ENCODE results near the gene CYP2J2. TPM values are rescaled to one million over a fixed set of nuclear protein-coding genes. Genes with fewer than 3 reads are reported as not detected.
"Not testable (repeated sequence)": the region's sequence is repeated elsewhere in the genome, so short reads cannot be mapped to it uniquely, and the experiment has no call there.

CYP2J2 gene
- total RNA-seq, 1 experiment from 2014 or later, result 0.29 TPM

DNA sequence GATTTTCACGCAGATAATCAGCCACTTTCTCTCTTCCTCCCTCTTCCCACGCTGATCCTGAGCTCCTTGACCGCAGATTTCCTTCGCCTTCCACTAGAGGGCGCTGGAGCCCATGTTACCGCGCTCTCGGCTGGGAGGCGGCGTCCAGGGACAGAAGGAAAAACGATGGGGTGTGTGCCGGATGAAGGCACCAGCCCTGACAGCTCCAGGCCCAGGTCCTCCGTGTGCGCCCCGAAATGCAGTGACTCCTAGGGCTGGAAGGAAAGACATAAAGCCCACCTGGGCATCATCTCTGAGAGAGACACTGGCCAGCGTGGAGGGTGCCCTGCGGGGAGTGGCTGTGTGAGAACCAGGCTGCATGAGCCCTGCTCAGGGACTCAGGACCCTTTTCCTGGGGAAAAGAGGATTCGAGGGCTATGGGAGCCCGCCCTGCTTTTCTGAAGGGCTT lies 44.9 kb upstream of the CYP2J2 start:
- peak; percentile 46 to 71 for DNase-seq
- Histone ChIP-seq H3K27me3 (replicated peaks; ENCODE audit: control insufficient read depth, insufficient read depth, low read length) (no peaks in the 10 kb centered on the region), H3K4me3 (ENCODE audit: low read depth, low read length) (no peak overlapping the region), H3K9me3 (no peaks in the 10 kb centered on the region), H3K36me3 (ENCODE audit: control insufficient read depth, insufficient read depth, low read length) (no peaks in the 10 kb centered on the region), H3K4me1 (no peaks in the 10 kb centered on the region)
- H3K27me3 Mint-ChIP-seq (ENCODE audit: insufficient read depth, unreplicated experiment), result peaks cover 16% of the 10 kb centered on the region
- intact Hi-C loops (cut with micrococcal nuclease; ENCODE audit: unreplicated experiment), result loop anchor here (2.0 kb wide), 1 partner anchor 155 kb away; no protein-coding TSS in a partner anchor
- no peak overlapping the region for H3K27ac Mint-ChIP-seq (ENCODE audit: unreplicated experiment)
- ChIA-PET POLR2A (interaction anchor here (0.6 kb wide), 1 partner anchor 103 kb away, joined by 3 read pairs; no protein-coding TSS in a partner anchor), CTCF (interaction anchor here (0.6 to 1.0 kb wide), 7 partner anchors 19 to 1580 kb away, joined by 3 to 7 read pairs (median 3); no protein-coding TSS in a partner anchor)
- H3K4me3 Mint-ChIP-seq (ENCODE audit: unreplicated experiment), result no peak overlapping the region
- H3K9me3 Mint-ChIP-seq (ENCODE audit: unreplicated experiment), result no peaks in the 10 kb centered on the region
- TF ChIP-seq, protein P1, sequence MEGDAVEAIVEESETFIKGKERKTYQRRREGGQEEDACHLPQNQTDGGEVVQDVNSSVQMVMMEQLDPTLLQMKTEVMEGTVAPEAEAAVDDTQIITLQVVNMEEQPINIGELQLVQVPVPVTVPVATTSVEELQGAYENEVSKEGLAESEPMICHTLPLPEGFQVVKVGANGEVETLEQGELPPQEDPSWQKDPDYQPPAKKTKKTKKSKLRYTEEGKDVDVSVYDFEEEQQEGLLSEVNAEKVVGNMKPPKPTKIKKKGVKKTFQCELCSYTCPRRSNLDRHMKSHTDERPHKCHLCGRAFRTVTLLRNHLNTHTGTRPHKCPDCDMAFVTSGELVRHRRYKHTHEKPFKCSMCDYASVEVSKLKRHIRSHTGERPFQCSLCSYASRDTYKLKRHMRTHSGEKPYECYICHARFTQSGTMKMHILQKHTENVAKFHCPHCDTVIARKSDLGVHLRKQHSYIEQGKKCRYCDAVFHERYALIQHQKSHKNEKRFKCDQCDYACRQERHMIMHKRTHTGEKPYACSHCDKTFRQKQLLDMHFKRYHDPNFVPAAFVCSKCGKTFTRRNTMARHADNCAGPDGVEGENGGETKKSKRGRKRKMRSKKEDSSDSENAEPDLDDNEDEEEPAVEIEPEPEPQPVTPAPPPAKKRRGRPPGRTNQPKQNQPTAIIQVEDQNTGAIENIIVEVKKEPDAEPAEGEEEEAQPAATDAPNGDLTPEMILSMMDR (IDR thresholded peaks at IDR 0.05; ENCODE audit: insufficient read depth in 1 of 2, low read depth in 1 of 2, low read length in 1 of 2, severe bottlenecking in 1 of 2, unreplicated experiment in 1 of 2), result peak; percentile 77
- BruUV-seq (replicated peaks), result no TSS peak
- H3K36me3 Mint-ChIP-seq (ENCODE audit: insufficient read depth, unreplicated experiment), result no peaks in the 10 kb centered on the region
- no peaks in the 10 kb centered on the region for H3K4me1 Mint-ChIP-seq (ENCODE audit: low read depth, unreplicated experiment)

DNA sequence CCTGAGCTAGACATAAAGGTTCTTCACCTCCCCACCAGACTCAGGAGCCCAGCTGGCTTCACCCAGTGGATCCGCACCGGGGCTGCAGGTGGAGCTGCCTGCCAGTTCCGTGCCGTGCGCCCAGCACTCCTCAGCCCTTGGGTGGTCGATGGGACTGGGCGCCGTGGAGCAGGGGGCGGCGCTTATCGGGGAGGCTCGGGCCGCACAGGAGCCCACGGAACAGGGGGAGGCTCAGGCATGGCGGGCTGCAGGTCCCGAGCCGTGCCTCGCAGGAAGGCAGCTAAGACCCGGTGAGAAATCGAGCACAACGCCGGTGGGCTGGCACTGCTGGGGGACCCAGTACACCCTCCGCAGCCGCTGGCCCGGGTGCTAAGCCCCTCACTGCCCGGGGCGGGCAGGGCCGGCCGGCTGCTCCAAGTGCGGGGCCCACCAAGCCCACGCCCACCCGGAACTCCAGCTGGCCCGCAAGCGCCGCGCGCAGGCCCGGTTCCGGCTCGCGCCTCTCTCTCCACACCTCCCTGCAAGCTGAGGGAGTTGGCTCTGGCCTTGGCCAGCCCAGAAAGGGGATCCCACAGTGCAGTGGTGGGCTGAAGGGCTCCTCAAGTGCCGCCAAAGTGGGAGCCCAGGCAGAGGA lies 43.1 kb upstream of the CYP2J2 start:
- H3K27ac Mint-ChIP-seq (ENCODE audit: unreplicated experiment); BruUV-seq (replicated peaks); H3K4me3 Mint-ChIP-seq (ENCODE audit: unreplicated experiment); H3K36me3 ChIP-seq (ENCODE audit: control insufficient read depth, insufficient read depth, low read length); H3K4me1 ChIP-seq; H3K4me1 Mint-ChIP-seq (ENCODE audit: low read depth, unreplicated experiment); H3K27me3 ChIP-seq (replicated peaks; ENCODE audit: control insufficient read depth, insufficient read depth, low read length); H3K4me3 ChIP-seq (ENCODE audit: low read depth, low read length); H3K9me3 Mint-ChIP-seq (ENCODE audit: unreplicated experiment); DNase-seq; H3K36me3 Mint-ChIP-seq (ENCODE audit: insufficient read depth, unreplicated experiment); H3K9me3 ChIP-seq; POLR2A ChIA-PET; CTCF ChIA-PET: not testable (repeated sequence)
- H3K27me3 Mint-ChIP-seq (ENCODE audit: insufficient read depth, unreplicated experiment), result peaks cover 12% of the 10 kb centered on the region
- intact Hi-C loops (cut with micrococcal nuclease; ENCODE audit: unreplicated experiment), result loop anchor here (2.0 kb wide), 1 partner anchor 157 kb away; no protein-coding TSS in a partner anchor

DNA sequence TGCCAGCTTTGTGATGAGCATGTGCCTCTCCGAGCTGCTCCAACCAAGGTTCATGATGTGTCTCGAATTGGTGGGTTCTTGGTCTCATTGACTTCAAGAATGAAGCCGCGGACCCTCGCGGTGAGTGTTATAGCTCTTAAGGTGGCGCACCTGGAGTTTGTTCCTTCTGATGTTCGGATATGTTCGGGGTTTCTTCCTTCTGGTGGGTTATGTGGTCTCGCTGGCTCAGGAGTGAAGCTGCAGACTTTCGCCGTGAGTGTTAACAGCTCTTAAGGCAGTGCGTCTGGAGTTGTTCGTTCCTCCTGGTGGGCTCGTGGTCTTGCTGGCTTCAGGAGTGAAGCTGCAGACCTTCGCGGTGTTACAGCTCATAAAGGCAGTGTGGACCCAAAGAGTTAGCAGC lies 42.2 kb upstream of the CYP2J2 start:
- BruUV-seq (replicated peaks); H3K27me3 Mint-ChIP-seq (ENCODE audit: insufficient read depth, unreplicated experiment); H3K4me1 ChIP-seq; H3K9me3 Mint-ChIP-seq (ENCODE audit: unreplicated experiment); CTCF ChIA-PET; H3K27me3 ChIP-seq (replicated peaks; ENCODE audit: control insufficient read depth, insufficient read depth, low read length); H3K4me3 ChIP-seq (ENCODE audit: low read depth, low read length); DNase-seq; H3K36me3 Mint-ChIP-seq (ENCODE audit: insufficient read depth, unreplicated experiment); H3K27ac Mint-ChIP-seq (ENCODE audit: unreplicated experiment); H3K9me3 ChIP-seq; H3K36me3 ChIP-seq (ENCODE audit: control insufficient read depth, insufficient read depth, low read length); POLR2A ChIA-PET; H3K4me3 Mint-ChIP-seq (ENCODE audit: unreplicated experiment); intact Hi-C loops (cut with micrococcal nuclease; ENCODE audit: unreplicated experiment); H3K4me1 Mint-ChIP-seq (ENCODE audit: low read depth, unreplicated experiment): not testable (repeated sequence)

DNA sequence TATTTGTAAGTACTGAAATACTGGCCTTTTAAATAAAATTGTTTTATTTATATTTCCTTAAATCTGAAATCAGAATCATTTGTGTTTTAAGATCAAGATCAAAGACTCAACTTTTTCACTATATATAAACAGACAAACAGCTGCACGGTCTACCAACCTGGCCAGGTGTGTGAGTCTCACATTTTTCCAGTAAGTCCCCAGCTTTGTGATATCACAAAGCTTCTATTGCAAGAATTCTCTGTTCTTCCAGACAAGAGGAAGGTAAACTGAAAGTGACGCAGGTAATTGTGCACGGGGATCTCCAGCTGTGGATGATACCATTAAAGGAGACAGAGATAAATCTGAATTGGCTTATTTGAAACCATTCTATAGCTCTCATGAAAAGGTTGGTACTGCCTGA lies 41.2 kb upstream of the CYP2J2 start:
- ChIA-PET CTCF (interaction anchor here (0.6 kb wide), 1 partner anchor 9 kb away, joined by 3 read pairs; no protein-coding TSS in a partner anchor), POLR2A (no interaction called here)
- no peaks in the 10 kb centered on the region for H3K4me1 Mint-ChIP-seq (ENCODE audit: low read depth, unreplicated experiment)
- TF ChIP-seq, protein P1 (IDR thresholded peaks at IDR 0.05; ENCODE audit: insufficient read depth in 1 of 2, low read depth in 1 of 2, low read length in 1 of 2, severe bottlenecking in 1 of 2, unreplicated experiment in 1 of 2), result no peak
- peaks cover 9% of the 10 kb centered on the region for H3K27me3 Mint-ChIP-seq (ENCODE audit: insufficient read depth, unreplicated experiment)
- Histone ChIP-seq H3K27me3 (replicated peaks; ENCODE audit: control insufficient read depth, insufficient read depth, low read length) (no peaks in the 10 kb centered on the region), H3K9me3 (no peaks in the 10 kb centered on the region), H3K36me3 (ENCODE audit: control insufficient read depth, insufficient read depth, low read length) (no peaks in the 10 kb centered on the region), H3K4me1 (no peaks in the 10 kb centered on the region), H3K4me3 (ENCODE audit: low read depth, low read length) (no peak overlapping the region)
- intact Hi-C loops (cut with micrococcal nuclease; ENCODE audit: unreplicated experiment), result no loop called here
- H3K36me3 Mint-ChIP-seq (ENCODE audit: insufficient read depth, unreplicated experiment), result no peaks in the 10 kb centered on the region
- H3K4me3 Mint-ChIP-seq (ENCODE audit: unreplicated experiment), result no peak overlapping the region
- no TSS peak for BruUV-seq (replicated peaks)
- DNase-seq, result no peak
- no peaks in the 10 kb centered on the region for H3K9me3 Mint-ChIP-seq (ENCODE audit: unreplicated experiment)
- no peak overlapping the region for H3K27ac Mint-ChIP-seq (ENCODE audit: unreplicated experiment)

Measured in Caco-2 (cell line).